DMS 273 treated with DMSO at 0.1 percent for 48 hours (cell line): ENCODE results near the gene SLC4A2.

ENCODE experiments used
- DNase-seq: peaks from one replicate; lab custom pipeline; 2025; lab: John Stamatoyannopoulos, UW

SLC4A2 gene

DNA sequence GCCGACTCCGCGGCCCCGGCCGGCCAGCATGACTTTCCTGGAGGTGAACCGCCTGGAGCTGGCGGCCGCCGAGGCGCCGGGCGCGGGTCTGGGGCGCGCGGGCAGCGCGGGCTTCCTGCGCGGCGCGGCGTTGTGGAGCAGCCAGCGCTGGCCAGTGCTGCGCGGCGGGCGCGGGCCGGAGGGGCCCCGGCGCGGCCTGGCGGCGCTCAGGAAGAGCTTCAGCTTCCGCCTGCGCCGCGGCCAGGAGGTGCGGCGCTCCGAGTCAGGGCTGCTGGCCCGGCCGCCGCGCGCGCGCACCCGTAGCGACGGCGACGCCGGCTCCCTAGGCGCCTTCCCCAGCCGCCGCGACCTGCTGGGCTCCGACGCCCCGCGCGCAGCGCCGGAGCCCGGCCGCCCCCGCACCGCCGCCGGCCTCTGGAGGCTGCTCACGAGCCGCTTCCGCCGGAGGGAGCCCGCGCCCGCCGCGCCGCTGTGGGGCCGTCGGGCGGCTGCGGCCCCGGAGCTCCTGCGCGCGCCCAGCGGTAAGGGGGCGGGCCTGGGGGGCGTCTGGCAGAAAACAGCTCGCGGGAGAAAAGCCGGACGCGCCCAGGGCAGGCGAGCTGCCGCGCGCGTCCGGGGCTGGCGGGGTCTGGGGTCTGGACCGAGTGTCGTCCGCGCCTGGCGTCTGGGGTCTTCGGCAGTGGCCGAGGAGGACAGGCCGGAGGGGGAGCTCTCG lies 55.9 kb downstream of the SLC4A2 start:
- DNase-seq, result no peak

DNA sequence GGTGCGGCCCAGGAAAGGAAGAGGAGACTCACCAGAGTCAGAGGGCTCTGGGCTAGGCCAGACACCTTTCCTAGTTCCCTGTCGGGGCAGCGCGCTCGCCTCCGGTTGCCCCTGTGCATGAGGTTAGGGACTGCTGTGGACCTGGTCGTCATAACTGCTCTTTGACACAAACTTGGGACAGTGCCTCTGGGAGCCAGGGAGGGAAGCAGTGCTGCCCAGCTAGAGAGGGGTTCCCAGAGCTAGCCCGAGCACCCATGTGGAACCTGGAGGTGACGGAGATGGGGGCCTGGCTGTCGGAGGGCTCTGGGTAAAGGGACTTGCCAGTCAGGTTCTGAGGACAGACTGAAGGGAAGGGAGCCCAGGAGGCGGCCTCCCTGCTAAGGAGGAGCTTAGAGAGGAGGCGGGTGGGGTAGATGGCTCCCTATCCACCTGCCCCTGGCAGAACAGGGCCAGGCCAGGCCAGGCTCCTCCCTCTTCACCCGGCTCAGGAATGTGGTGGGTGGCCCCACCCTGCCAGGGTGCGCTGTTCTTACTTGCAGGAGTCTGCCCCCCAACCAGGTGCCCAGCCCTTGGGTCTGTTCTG lies 56.5 kb downstream of the SLC4A2 start:
- DNase-seq, result no peak

DNA sequence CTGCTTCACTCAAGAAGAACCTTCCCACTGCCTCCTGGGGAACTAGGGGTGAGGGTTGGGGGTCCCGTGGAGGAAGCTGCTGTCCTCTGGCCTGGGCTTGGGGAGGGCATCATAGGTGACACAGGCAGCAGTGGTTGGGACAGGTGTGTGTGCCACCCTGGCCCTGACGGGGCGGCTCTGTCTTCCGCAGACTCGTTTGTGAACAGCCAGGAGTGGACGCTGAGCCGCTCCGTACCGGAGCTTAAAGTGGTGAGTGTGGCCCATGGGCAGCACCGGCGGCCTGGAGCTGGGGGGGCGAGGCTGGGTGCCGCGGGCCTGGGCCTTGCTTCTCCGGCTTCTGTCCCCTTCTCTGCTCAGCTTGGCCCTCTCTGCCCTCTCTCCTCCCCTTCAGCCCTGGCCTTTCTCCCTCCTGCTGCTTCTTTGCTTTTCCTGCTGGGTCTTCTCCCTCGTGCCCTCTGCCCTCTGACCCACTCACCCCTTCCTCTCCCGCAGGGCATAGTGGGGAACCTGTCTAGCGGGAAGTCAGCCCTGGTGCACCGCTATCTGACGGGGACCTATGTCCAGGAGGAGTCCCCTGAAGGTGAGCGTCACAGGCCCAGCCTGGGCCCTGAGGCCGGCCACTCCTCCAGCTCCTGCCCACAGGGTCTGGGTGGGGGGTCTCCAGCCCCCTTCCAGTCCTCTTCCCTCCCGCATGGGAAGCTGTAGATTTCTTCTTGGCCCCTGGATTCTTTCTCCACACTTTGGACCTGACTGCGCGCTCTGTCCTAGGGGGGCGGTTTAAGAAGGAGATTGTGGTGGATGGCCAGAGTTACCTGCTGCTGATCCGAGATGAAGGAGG lies 57.4 kb downstream of the SLC4A2 start:
- no peak for DNase-seq

DNA sequence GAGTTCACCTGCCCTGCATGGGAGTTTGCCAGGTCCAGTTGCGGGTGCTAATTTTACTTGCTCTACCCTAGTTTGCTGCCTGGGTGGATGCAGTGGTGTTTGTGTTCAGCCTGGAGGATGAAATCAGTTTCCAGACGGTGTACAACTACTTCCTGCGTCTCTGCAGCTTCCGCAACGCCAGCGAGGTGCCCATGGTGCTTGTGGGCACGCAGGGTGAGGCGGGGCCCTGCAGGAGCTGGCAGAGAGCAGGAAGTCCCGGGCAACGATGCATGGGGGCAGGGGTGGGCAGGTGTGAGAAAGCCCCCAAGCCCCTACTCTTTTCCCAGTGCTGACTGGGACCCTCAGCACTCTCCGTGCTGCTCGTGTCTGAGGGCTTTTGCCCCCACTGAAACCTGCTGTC lies 58.2 kb downstream of the SLC4A2 start:
- DNase-seq, result no peak

DNA sequence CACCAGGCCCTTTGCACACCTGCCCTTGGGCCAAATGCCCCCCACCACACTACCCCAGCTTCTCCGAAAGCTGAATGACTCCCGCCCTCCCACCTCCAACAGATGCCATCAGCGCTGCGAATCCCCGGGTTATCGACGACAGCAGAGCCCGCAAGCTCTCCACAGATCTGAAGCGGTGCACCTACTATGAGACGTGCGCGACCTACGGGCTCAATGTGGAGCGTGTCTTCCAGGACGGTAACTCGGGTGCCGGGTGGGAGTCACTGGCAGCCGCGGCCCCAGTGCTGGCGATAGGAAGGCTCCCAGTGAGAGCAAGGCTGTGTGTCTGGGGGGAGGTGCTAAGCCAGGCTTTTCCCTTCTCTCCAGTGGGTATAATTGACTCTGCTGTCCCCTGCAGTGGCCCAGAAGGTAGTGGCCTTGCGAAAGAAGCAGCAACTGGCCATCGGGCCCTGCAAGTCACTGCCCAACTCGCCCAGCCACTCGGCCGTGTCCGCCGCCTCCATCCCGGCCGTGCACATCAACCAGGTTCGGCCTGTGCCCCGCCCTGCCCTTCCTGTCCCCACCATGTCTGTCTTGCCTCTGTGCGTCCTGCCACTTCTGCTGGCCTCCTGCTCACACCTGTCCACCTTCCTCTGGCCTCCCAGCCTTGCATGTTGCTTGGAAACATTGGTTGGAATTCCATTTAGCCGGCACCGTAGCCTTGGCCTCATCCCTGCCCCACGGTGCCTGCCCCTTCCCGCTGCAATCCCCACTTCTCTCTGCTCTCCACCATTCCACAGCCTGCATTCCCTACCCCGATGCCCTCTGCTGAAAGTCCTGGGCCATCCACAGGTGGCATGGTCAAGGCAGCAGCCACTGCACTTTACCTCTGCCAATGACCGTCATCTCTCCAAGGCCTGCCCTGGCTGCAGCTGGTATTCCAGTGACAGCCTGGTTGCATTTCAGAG lies 59.0 kb downstream of the SLC4A2 start:
- no peak for DNase-seq

DNA sequence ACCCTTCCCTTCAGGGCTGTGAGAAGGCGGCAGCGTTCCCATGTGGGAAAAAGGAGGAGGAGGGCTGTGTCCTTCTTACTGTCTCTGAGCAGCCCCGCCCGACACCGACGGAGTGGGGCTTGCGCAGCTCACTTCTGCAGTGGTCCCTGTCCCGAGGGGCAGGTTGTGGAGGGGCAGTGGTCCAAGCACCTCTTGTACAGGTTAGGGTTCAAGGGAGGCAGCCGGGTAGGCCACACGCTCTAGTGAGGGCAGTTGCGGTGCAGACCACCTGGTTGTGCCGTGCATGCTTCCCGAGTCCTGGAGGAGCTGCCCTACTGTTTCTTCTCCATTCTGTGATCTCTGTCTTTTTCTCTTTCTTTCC lies 59.6 kb downstream of the SLC4A2 start:
- no peak for DNase-seq

DNA sequence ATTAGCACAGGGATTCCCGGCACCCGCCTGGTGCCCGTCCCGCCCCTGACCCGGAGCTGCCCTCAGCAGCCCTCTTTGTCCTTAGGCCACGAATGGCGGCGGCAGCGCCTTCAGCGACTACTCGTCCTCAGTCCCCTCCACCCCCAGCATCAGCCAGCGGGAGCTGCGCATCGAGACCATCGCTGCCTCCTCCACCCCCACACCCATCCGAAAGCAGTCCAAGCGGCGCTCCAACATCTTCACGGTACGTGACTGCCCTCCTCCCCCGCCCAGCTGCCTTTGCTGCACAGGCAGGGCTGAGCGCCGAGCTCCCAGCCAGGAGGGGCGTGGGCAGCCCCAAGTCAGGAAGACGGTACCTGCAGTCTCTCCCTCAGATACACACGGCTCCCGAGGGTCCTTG lies 60.5 kb downstream of the SLC4A2 start:
- no peak for DNase-seq

DNA sequence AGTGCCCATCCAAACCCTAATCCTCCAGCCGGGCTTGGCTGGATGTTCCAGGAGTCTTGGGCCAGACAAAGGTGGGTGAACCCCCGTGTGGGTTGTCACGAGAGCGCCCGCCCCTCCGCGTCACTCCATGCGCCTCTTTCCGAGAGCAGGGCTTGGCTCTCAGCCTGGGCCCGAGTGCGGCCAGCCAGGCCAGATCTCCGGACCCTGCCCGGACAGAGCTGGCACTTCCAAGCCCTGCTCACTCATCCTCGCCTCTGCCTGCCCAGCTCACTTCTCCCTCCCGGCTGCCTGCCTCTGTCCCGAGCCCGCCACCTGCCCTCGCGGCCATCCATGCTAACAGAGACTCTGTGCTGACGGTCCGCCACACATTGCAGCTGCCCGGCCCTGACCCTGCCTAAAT lies 61.5 kb downstream of the SLC4A2 start:
- no peak for DNase-seq

DNA sequence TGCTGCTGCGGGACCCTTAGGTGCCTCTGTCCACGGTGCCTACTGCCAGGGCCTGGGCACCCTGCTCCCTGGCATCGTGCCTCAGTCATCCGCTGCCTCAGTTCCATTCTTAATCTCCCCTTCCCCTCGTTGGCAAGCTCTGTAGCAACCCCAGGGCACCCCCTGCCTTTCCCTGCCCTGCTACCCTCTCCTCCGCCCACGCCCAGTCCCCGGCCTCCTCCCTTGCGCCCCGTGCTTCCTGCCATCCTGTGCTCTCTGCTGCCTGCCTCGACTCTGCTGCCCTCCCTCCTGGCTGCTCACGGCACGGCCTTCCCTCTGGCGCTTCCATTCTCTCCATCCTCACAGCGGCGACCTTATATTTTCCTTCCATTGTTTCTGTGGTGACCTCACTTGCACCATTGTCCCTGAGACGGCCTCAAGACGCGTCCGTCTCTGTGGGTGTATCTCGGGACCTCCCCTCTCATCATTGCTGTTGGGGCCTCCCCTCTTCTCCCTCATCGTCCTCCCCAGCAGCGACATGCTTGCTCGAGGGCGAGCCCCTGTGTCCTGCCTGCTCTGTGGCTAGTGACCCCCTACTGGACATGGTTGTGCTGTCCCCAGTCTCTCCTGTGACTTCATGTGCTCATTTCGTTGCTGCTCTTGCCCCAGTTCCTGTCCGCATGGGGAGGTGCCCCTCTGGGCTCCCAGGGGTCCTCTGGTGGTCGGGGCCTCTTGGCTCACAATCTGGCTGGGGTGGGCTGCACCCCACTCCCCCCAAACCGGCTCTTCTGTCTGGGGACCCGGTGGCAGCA lies 62.2 kb downstream of the SLC4A2 start:
- no peak for DNase-seq

DNA sequence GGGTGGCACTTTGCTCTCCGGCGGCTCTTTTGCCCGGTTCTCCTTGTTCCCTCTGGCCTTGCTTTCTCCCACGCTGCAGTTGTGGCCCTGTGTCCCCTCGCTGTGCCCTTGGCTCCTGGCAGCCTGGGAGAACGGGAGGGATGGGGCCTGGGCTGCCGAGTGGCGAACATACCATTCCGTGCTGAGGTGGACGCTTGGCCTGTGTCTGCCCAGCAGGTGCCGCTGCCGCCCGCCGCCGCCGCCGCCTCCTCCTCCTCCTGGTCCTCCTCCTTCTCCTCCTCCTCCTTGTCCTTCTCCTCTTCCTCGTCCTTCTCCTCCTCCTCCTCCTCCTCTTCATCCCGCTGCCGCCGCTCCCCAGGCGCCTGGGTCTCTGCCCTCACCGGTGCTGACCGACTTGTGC lies 62.9 kb downstream of the SLC4A2 start:
- no peak for DNase-seq

DNA sequence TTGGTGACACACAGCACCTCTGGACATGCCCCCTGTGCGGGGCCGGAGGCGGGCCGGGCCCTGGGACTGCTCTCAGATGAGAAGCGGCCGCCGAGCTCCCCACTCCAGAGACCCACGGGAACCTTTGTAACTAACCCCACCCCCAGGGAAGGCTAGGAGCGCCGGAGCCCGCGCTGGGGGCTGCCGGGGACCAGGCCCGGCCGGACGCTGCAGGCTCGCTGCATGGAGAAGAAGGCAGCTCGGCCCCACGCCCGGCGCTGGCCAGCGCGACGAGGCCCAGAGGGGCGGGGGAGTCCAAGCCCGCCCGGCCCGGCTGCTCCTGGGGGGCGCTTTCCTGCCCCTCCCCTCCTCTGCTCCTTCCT lies 63.4 kb downstream of the SLC4A2 start:
- no peak for DNase-seq

DNA sequence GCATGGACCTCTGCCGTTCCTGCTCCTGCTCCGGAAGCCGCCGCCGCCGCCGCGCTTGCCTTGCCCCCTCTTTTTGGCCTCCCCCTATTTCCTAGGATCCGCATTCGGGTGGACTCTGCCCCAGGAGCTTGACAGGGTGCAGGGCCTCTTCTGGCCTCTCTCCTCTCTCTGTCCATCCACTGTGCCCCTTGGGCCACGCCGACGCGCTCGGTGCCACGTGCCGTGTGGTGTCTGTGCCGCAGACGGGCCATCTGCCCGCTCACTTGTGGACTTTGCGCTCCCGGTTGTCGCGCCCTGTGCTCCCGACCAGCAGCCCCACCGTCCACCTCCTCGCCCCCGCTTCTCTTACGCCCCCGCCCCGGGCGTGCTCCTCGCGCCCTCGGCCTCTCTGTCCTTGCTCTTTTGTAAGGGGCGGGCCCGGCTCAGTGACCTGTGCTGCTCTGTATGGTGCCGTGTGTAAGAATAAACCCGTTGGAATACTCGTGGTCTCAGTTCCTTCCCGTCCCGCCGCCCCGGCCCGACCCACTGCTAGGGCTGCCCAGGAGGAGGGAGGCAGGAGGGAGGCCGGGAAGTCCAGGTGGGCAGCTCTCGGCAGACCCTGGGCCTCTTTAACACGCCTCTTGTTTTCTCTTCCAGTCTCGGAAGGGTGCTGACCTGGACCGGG lies 63.9 kb downstream of the SLC4A2 start:
- DNase-seq, result no peak

DNA sequence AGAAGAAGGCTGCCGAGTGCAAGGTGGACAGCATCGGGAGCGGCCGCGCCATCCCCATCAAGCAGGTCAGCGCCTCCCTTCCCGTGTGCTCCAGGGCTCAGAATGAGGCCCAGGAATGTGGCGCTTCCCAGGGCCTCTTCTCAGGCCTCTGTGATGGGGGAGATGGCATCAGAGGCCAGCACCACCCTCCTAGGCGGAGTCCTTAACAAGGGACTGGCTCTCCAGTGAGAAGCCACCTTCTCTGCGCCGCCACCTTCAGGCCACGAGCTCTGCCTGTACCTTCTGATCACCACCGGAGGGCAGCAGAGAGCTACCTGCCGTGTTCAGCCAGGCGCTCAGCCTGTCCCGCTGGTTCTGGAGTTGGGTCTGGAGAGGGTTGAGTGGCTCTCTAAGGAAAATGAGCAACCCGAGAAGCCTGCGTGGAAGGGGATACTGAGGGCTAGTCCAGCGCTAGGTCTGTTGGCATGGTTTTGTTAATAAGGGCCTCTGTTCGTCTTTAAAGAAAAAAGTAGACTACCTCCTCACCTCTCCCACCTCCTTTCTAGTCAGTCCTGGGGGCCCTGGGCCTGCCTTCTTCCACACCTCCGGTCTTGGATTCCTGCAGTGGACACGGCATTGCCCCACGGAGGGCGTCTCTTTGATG lies 64.6 kb downstream of the SLC4A2 start:
- peak; percentile 64 for DNase-seq

DNA sequence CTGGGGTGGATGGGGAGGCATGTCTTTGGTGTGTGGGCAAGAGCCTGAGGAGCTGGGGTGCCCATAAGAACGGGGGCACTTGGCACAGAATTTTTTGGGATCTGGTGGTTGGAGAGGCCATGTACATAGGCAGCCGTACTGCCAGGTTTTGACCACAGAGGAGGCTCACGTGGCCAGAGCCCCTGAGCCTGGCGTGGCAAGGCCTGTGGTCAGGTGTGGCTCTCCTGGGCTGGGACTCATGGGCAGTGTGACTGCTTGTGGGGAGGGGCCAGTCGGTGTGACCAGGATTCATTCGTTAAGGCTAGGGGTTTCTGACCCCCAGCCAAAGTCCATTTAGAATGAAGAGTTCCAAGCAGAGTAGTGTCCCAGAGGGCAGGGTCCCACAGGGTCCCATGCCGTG lies 65.1 kb downstream of the SLC4A2 start:
- no peak for DNase-seq

DNA sequence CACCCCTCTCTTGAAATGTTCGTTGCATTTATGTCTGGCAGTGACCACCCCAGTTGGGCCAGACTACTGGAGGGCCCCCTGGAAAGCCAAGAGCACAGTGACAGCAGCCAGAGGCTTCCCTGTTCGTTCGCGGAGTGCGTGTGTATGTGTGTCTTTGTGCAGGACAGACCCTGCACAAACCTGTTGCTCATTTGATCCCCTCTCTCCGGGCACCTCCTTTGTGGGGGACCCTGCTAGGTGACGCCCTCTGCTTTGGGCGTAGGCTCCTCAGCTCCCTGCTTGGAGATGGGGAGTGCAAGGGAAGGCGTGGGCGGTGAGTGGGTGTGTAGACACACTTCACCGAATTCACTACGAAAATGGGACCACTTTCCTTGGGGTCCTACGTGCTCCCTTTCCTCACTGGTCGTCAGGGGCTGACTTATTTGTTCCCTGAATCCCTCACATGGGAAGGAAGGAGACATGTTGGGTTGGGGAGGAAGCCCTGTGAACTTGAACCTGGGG lies 65.6 kb downstream of the SLC4A2 start:
- DNase-seq, result no peak

DNA sequence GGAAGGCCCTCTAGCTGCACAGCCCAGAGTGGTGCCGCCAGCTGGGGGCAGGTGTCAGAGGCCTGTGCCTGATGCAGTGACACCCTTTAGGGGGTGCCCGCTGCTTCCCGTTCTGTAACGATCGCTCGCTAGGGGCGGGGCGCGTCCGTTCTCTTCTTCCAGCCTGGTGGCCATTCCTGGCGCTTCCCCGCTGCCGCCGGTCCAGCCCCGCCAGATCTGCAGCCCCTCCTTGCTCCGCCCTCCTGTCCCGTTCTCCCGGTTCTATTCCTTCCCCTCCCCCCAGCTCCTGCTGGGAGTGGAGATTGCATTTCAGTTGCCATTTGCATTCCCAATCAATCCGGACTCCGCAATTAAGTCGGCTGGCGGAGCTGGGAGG lies 66.1 kb downstream of the SLC4A2 start:
- no peak for DNase-seq

DNA sequence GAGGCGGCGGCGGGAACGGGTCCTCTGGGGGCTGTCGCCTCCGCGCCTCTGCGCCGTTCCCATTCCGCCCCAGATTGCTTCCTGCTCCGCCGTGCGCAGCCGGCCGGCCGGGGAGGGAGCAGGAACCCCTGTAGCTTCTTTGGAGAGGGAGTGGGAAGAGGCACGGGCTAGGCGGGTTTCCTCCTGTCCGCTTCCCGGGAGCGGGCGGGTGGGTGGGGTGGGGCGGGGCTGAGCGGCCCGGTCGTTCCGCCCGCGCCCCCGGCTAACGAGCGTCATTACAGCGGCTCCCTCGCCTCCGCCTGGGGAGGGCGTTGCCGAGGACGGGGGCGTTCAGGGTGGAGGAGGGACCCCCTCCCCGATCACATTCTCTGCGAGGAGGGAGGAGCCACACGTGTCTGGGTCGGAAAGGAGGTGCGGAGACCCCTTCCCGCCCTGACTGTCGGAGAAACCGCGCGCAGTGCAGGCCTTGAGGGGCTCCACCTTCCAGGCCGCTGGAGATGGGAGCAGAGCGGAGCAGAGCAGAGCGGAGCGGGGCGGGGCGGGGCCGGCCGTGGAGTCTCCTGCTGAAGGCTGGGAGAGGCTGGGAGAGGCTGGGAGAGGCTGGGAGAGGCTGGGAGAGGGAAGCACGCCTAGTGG lies 66.6 kb downstream of the SLC4A2 start:
- DNase-seq, result no peak
